Measurements from ENCODE around the gene PDE8A.
"Not testable (repeated sequence)": the region's sequence is repeated elsewhere in the genome, so short reads cannot be mapped to it uniquely, and the experiment has no call there.

The PDE8A gene

DNA sequence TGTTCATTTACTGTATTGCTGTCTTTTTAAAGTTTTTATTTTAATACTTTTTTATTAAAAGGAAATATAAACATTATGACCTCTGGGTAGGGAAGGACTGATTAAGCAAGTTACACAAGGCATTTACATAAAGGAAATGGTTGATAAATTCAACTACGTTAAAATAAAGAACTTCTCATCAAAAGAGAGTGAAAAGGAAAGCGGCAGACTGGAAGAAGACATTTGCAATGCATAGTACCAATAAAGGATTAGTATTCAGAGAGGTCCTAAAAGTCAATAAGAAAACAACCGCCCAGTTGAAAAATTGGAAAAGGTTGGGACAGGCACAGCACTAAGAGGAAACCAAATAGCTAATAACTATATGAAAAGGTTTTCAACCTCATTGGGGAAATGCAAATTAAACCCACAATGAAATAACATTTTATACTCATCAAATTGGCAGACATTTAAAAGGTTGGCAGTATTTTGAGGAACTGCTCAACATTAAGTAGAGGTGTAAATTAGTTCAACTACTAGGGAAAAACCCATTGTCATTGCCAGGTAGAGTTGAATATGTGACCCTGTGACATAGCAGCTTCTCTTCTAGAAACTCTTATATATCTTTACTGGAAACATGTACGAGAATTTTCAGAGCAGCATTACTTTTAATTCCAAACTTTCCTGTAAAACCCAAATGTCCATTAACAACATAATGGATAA lies 9.5 kb downstream of the PDE8A start:
- no peak for DNase-seq

GRCh38 chr15:84992157-84992944 lies 10.7 kb downstream of the PDE8A start:
- DNase-seq: no peak

- no peak for DNase-seq
Observed at GRCh38 chr15:84996055-84996454, 14.4 kb downstream of the PDE8A start.

GRCh38 chr15:84996714-84997113 lies 15.1 kb downstream of the PDE8A start:
- not testable (repeated sequence) for DNase-seq

- not testable (repeated sequence) for DNase-seq
Observed at GRCh38 chr15:84997214-84997613, 15.6 kb downstream of the PDE8A start.

DNA sequence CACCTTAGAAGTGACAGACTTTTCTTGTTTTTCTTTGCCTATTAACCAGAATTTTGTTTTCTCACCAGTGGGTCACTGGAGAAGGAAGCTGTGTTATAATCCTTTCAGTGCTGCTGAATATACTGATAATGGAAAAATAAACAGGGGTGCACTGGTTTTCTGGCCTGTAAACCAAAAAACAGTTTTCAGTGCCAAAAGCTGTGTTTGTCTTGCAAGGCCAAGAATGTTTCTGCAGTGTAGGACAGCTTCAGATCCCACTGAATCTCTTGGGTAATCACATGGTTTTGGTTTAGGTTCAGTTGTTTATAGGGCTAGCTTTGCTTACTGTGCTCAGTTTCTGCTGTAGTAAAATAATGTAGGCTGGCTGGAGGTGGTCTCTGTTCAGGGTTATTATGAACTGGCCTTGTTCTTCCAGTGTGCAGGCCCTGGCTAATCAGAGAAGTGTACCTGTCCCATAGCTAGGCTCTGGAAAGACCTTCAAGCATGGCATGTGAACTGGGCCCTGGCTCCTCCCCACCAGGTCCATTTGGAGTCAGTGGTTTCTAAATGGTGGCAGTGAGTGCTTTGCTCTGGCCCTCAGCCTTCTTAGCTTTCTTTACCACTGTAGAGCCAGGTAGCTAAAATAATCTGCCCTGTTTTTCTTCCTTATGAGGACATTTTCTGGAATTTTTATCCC lies 18.7 kb downstream of the PDE8A start:
- DNase-seq: no peak

DNA sequence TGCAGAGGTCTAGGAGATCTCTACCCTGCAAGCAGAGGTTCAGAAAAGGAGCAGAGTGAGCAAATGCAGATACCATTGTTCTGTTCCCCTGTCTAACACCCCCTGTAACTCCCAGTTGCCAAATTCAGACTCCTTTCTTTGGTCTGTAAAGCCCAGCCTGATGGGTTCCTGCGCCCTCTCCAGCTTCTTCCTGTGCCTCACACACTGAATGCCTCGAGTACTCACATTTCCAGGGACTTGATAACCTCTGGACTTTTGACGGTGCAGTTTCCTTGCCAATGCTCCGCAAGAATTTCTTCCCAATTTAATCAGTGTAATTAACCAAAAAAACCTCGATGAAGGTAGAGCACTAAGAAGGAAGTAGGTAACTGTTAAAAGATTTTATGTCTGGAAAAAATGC lies 19.3 kb downstream of the PDE8A start:
- DNase-seq: no peak

DNA sequence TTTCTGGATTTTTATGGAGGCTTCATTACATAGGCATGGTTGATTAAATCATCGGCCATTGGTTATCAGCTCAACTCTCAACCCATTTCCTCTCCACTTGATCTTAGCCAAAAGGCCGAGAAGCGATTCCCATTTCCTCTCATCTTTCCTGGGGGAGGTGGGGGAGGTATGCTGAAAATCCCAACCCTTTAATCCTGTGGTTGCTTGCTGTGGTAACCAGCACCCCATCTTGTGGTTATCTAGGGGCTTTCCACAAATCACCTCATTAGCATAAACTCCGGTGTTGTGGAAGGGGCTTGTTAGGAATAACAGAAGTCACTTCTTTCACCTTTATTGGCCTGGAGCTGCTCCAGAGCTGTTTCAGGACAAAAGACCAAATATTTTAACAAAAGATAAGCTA lies 20.9 kb downstream of the PDE8A start:
- no peak for DNase-seq

- DNase-seq: no peak
Observed at GRCh38 chr15:85003593-85004312, 22.1 kb downstream of the PDE8A start.

DNA sequence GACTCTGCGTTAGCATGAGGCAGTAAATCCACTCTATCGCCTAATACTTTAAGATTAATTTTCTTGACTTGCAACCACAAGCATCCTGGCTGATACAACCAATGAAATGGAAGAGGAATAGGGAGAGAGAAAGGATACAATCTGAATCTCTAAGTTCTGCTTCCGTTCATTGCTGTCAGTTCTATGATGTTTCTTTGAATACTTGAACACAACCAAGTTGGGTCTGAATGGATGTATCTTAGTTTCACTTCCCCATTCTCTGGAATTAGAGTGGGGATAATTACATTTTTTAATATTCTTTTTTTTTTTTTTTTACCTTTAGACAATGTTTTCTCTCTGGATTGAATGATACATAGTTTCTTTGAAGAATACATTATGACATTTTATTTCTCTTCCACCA lies 22.9 kb downstream of the PDE8A start:
- no peak for DNase-seq

- DNase-seq: no peak
Observed at GRCh38 chr15:85005319-85005718, 23.7 kb downstream of the PDE8A start.

- no peak for DNase-seq
Observed at GRCh38 chr15:85005746-85006145, 24.1 kb downstream of the PDE8A start.

DNA sequence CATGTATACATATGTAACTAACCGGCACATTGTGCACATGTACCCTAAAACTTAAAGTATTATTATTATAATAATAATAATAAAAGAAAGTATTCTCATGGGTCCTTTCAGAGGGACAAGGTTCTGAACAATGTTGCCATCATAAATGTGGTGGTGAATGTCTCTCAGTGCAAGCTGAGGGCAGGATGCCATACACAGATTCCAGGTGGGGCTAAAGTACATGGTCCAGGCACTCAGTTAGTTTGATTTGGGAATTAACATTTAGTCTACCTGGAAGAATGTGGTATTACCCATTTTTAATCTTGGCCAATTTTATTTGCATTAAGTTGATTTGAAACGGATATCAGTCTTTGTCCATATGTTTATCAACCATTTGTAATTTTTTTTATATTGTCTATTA lies 24.5 kb downstream of the PDE8A start:
- no peak for DNase-seq

DNA sequence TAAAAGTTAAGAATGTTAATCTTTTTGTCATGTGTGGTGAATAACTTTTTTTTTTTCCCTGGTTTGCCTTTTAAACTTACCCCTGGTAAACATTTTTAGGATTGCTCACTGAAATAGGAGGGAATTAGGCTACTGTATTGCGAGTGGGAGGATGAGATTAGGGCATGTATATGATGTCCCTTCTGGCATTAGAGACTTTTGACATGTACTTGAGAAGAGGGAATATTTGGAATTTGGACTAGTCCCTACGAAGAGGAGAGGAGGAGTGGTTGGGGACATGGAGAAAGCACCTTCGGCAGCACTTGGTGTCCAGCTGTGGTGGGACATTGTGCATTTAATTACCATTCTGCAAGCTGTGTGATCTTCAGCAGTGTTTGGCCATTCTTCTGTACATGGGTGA lies 25.0 kb downstream of the PDE8A start:
- DNase-seq: no peak

DNA sequence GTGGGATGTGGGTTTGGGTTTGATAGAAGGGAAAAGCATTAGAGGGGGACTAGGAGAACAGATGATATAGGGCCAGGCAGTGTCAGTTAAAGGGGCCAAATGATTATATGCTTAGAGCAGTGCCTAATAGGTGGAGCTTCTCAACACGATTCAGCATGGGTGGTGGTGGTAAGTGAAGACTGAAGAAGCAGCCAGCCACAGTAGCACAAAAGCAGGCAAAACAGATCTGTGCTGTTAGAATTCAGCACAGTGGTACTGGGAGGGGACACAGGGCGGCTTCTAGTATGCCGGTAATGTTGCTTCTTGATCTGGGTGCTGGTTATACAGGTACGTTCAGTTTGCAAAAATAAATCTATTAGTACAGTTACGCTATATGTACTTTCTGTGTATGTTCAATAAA lies 25.5 kb downstream of the PDE8A start:
- no peak for DNase-seq

GRCh38 chr15:85007741-85008397 lies 26.2 kb downstream of the PDE8A start:
- DNase-seq: no peak

DNA sequence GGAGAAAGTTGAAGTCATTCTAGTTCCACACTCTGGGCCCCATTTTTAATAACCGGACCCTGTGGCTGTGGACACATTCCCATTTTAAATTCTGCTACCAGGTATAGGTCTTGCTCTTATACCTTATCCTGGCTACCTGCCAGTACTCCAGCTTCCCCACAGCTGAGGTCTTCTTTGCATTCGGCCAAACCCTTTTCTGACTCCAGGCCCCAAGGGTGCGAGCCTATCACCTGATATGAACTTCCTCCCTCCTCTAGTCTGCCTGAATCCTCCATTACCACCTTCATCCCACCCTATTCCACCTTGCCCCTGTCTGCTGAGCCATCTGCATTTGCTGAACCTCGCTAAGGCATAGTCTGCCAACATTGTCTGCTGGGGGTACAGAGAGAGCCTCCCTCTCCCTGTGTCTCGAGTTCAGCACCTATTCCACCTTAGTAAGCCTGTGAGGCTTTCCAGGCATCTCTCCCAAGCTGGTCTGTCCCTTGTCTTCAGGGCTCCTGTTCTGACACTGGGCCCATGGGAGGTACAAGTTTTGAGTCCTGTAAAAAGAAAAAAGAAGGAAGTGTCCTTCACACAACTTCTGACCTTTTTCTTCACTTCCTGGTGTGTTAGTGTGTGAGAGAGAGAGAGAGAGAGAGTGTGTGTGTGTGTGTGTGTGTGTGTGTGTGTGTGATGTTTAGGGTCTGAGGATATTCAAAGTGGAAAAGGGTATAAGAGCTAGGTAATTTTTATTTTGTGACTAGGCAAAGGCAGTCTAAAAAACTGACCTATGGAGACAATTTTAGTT lies 27.0 kb downstream of the PDE8A start:
- DNase-seq: no peak

GRCh38 chr15:85009435-85009834 lies 27.8 kb downstream of the PDE8A start:
- no peak for DNase-seq

- DNase-seq: no peak
Observed at GRCh38 chr15:85010071-85010385, 28.4 kb downstream of the PDE8A start.

DNA sequence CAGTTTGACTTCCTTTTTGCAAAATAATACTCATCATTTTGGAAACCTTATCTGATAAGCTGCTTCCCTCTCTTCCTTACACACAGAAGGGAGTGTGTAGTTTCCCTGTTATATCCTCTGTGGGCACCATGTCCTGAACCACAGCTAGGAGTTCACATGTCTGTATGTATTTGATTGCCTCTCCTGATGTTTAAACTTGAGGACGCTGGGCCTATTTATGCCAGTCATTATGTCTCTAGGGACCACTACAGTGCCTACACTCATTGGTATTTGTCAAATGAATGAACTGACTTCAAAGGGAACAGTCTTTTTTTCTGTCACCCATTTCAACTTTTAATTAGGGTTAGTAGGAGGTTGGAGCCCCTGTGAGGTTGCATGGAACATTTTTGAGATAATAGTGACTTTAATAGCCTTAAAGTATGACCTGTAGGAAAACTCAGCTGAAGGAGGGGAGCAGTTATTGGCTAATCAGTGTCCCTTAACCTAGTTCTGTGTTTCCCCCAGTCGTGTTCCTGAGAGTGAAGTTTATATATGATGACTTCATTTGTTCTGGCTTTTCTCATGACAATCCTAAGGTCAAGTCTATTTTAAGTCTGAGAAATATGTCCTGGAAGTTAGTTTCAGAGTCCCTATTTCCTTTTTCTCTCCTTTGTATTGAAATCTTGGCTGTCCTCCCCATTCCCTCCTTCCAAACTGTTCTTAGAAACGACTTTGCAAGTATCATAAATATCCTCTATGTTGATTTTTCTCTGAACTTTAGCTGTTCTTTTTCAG lies 28.9 kb downstream of the PDE8A start:
- DNase-seq: no peak

DNA sequence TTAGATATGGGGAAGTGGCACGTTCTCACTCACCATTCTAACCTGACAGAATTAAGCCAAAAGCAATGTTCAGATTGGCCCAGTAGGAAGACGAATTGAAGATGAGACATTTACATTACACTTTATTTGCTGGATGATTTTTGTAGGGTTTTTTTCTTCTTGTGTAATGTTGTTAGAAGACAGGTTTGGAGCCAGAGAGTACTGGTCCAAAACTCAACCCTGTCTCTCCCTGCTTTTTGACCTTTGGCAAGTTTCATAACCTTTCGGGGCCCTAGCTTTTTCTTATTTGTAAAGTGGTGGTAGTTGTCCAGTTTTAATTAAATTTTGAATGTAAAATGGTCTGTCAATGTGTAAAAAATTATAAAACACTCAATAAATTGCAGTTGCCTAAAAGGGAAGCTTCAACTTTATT lies 29.5 kb downstream of the PDE8A start:
- DNase-seq: no peak
